HepG2 (cell line): ENCODE data around the gene OR2F2. TPM values are rescaled to one million over a fixed set of nuclear protein-coding genes. Genes with fewer than 3 reads are reported as not detected.

ENCODE experiments used
- ARID3A ChIP-seq: IDR thresholded peaks from 2 replicates; pipeline ENCODE4 v1.6.1; 2012; ENCODE audit warnings: low read depth, low read length, improper control_type of control experiment
- ASH2L ChIP-seq: fragments of 300-600, 200-600 bp; sonication (generic); IDR thresholded peaks from 2 replicates; pipeline ENCODE4 v1.7.0; 2017; ENCODE audit warnings: low read depth, mild to moderate bottlenecking, moderate library complexity, mixed read lengths, low read length; ENCODE audit not compliant: insufficient read length
- KIAA2018 ChIP-seq: sonication (generic); formaldehyde crosslinking; IDR thresholded peaks from 2 replicates; pipeline ENCODE4 v1.5.0; 2020; ENCODE audit warnings: mild to moderate bottlenecking, missing genetic modification reagents, borderline replicate concordance
- KLF15 ChIP-seq: sonication (generic); formaldehyde crosslinking; IDR thresholded peaks from 2 replicates; pipeline ENCODE4 v1.8.1; 2023; ENCODE audit warnings: borderline replicate concordance, mild to moderate bottlenecking, inconsistent platforms, missing genetic modification reagents, mixed read lengths
- POGZ ChIP-seq: sonication (generic); formaldehyde crosslinking; IDR thresholded peaks from 2 replicates; pipeline ENCODE4 v1.4.0; 2020; ENCODE audit warnings: mild to moderate bottlenecking, missing genetic modification reagents
- RELA ChIP-seq: sonication (generic); formaldehyde crosslinking; IDR thresholded peaks from 2 replicates; pipeline ENCODE4 v1.4.0; 2020; ENCODE audit warnings: missing genetic modification reagents
- YEATS4 ChIP-seq: sonication (generic); formaldehyde crosslinking; IDR thresholded peaks from 2 replicates; pipeline ENCODE4 v1.4.0; 2020; ENCODE audit warnings: missing genetic modification reagents, borderline replicate concordance
- ZNF333 ChIP-seq: sonication (generic); formaldehyde crosslinking; IDR thresholded peaks from 2 replicates; pipeline ENCODE4 v1.4.0; 2020; ENCODE audit warnings: mild to moderate bottlenecking, missing genetic modification reagents, borderline replicate concordance
- ZNF414 ChIP-seq: sonication (generic); formaldehyde crosslinking; IDR thresholded peaks from 2 replicates; pipeline ENCODE4 v1.5.0; 2020; ENCODE audit warnings: missing genetic modification reagents
- ZSCAN25 ChIP-seq: sonication (generic); formaldehyde crosslinking; IDR thresholded peaks from 2 replicates; pipeline ENCODE4 v1.8.0; 2022; ENCODE audit warnings: mild to moderate bottlenecking, missing genetic modification reagents
- polyA plus RNA-seq, 8 experiments: library from polyadenylated mRNA; depleted of rRNA in 3 of 8; stranded (reverse) in 7 of 8; unstranded in 1 of 8; fragments of >200 nt; fragmentation: Illumina TruSeq in 4 of 8; extraction: Trizol in 4 of 8; gene quantifications; 2 replicates each; pipeline versions ENCODE4 v1.2.1 to v1.2.3, GENCODE V29; 2011 to 2016; ENCODE audit warnings: low read depth in 4 of 8, missing spikeins in 1 of 8, mixed read lengths in 1 of 8; ENCODE audit not compliant: insufficient read depth in 1 of 8
- total RNA-seq, 5 experiments: library from RNA; depleted of rRNA; stranded (reverse); fragments of >200 nt; fragmentation: Illumina TruSeq; extraction: Trizol; gene quantifications; 2 replicates each; pipeline ENCODE4 v1.2.3, GENCODE V29; 2016; ENCODE audit warnings: low read depth in 1 of 5
- TF ChIP-seq, protein P1 (sequence below): sonication (generic); formaldehyde crosslinking; IDR thresholded peaks from 2 replicates; pipeline ENCODE4 v1.4.0; 2020; ENCODE audit warnings: missing genetic modification reagents

OR2F2 gene
- total and polyA plus RNA-seq, 2 of the 13 experiments (the other 11 are each of a cell fraction or from before 2014, with no cell fraction given): 0.13 TPM; not detected in 1

DNA sequence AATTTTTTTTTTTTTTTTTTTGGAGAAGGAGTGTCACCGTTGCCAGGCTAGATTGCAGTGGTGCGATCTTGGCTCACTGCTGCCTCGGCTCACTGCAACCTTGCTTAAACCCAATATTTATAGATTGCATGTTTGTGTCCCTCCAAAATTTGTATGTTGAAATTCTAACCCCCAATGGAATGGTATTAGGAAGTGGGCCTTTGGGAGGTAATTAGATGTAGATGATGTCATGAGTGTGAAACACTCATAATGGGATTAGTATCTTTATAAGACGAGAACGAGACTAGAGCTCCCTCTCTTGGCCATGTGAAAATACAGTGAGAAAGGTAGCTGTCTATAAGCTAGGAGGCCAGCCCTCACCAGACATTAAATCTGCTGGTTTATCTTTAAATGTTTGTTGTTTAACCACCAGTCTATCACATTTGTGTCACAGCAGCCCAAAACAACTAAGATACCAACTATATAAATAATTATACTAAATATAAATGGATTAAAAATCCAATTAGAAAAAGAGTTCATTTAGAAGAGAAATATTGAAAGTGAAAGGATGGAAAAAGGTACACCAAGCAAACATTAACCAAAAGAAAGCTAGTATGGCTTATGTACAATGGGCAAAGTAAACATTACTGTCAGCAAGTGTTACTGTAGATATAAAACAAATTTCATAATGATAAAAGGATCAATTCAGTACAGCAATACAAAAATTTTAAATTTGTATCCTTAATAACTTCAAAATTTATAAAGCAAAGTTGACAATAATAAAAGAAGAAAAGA, 42.3 kb upstream of the OR2F2 start (continued):
- TF ChIP-seq, protein P1, sequence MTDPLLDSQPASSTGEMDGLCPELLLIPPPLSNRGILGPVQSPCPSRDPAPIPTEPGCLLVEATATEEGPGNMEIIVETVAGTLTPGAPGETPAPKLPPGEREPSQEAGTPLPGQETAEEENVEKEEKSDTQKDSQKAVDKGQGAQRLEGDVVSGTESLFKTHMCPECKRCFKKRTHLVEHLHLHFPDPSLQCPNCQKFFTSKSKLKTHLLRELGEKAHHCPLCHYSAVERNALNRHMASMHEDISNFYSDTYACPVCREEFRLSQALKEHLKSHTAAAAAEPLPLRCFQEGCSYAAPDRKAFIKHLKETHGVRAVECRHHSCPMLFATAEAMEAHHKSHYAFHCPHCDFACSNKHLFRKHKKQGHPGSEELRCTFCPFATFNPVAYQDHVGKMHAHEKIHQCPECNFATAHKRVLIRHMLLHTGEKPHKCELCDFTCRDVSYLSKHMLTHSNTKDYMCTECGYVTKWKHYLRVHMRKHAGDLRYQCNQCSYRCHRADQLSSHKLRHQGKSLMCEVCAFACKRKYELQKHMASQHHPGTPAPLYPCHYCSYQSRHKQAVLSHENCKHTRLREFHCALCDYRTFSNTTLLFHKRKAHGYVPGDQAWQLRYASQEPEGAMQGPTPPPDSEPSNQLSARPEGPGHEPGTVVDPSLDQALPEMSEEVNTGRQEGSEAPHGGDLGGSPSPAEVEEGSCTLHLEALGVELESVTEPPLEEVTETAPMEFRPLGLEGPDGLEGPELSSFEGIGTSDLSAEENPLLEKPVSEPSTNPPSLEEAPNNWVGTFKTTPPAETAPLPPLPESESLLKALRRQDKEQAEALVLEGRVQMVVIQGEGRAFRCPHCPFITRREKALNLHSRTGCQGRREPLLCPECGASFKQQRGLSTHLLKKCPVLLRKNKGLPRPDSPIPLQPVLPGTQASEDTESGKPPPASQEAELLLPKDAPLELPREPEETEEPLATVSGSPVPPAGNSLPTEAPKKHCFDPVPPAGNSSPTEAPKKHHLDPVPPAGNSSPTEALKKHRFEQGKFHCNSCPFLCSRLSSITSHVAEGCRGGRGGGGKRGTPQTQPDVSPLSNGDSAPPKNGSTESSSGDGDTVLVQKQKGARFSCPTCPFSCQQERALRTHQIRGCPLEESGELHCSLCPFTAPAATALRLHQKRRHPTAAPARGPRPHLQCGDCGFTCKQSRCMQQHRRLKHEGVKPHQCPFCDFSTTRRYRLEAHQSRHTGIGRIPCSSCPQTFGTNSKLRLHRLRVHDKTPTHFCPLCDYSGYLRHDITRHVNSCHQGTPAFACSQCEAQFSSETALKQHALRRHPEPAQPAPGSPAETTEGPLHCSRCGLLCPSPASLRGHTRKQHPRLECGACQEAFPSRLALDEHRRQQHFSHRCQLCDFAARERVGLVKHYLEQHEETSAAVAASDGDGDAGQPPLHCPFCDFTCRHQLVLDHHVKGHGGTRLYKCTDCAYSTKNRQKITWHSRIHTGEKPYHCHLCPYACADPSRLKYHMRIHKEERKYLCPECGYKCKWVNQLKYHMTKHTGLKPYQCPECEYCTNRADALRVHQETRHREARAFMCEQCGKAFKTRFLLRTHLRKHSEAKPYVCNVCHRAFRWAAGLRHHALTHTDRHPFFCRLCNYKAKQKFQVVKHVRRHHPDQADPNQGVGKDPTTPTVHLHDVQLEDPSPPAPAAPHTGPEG: no peak
- TF ChIP-seq ZNF414 (CRISPR knock-in tag) (no peak), ARID3A (peak; percentile 60), RELA (CRISPR knock-in tag) (no peak), KIAA2018 (CRISPR knock-in tag) (no peak), KLF15 (CRISPR knock-in tag) (no peak), ZSCAN25 (no peak), ZNF333 (no peak), ASH2L (peak; percentile 31), POGZ (0 out of 2 replicates have a peak, but pooled peaks have one; percentile 24), YEATS4 (CRISPR knock-in tag) (no peak)
